NT2/D1 (cell line): ENCODE measurements around the gene TOM1L2.
"Not testable (repeated sequence)": the region's sequence is repeated elsewhere in the genome, so short reads cannot be mapped to it uniquely, and the experiment has no call there.

Experiments
- DNase-seq: peaks from one replicate; pipeline ENCODE4 v3.0.0-alpha.2; 2011; ENCODE audit warnings: low read depth, low spot score
- H3K27me3 ChIP-seq: 2 replicates; pipeline ENCODE4 v1.6.0; 2011; ENCODE audit warnings: mild to moderate bottlenecking; ENCODE audit not compliant: insufficient read length, insufficient read depth
- H3K36me3 ChIP-seq: 2 replicates; pipeline ENCODE4 v1.6.1; 2011; ENCODE audit warnings: mild to moderate bottlenecking, low read length, mixed read lengths; ENCODE audit not compliant: insufficient read depth, insufficient read length
- H3K4me1 ChIP-seq: 2 replicates; pipeline ENCODE4 v1.5.1; 2011; ENCODE audit not compliant: insufficient read depth, insufficient read length
- H3K4me3 ChIP-seq: 2 replicates; pipeline ENCODE4 v1.5.1; 2011; ENCODE audit warnings: low read depth; ENCODE audit not compliant: insufficient read length
- H3K9ac ChIP-seq: 2 replicates; pipeline ENCODE4 v1.6.0; 2011; ENCODE audit warnings: low read depth; ENCODE audit not compliant: insufficient read length
- H3K9me3 ChIP-seq: 2 replicates; pipeline ENCODE4 v1.5.1; 2011; ENCODE audit warnings: mild to moderate bottlenecking, low read length; ENCODE audit not compliant: insufficient read depth
- SUZ12 ChIP-seq: IDR thresholded peaks from 2 replicates; pipeline ENCODE4 v1.6.1; 2011; ENCODE audit not compliant: insufficient read length, insufficient read depth; ENCODE audit errors: extremely low read depth
- YY1 ChIP-seq: IDR thresholded peaks from 2 replicates; pipeline ENCODE4 v1.6.1; 2011; ENCODE audit not compliant: insufficient read length, insufficient read depth
- ZNF274 ChIP-seq: IDR thresholded peaks from 2 replicates; pipeline ENCODE4 v1.6.1; 2011; ENCODE audit warnings: mild to moderate bottlenecking, low read depth, low read length

TOM1L2 gene

GRCh38 chr17:17943281-17943984 lies 28.8 kb downstream of the TOM1L2 start:
- no peak for DNase-seq
- Histone ChIP-seq H3K4me1 (no peaks in the 10 kb centered on the region), H3K36me3 (no peaks in the 10 kb centered on the region), H3K9me3 (no peaks in the 10 kb centered on the region), H3K9ac (no peak overlapping the region), H3K4me3 (no peak overlapping the region), H3K27me3 (no peaks in the 10 kb centered on the region)
- TF ChIP-seq ZNF274 (no peak), YY1 (no peak), SUZ12 (no peak)

GRCh38 chr17:17942846-17943245 lies 29.4 kb downstream of the TOM1L2 start:
- no peak for DNase-seq
- Histone ChIP-seq H3K36me3 (no peaks in the 10 kb centered on the region), H3K27me3 (no peaks in the 10 kb centered on the region), H3K9ac (no peak overlapping the region), H3K9me3 (no peaks in the 10 kb centered on the region), H3K4me3 (no peak overlapping the region), H3K4me1 (no peaks in the 10 kb centered on the region)
- TF ChIP-seq SUZ12 (no peak), YY1 (no peak), ZNF274 (no peak)

GRCh38 chr17:17941015-17941414 lies 31.2 kb downstream of the TOM1L2 start:
- no peaks in the 10 kb centered on the region for H3K4me1 ChIP-seq
- no peak overlapping the region for H3K9ac ChIP-seq

DNA sequence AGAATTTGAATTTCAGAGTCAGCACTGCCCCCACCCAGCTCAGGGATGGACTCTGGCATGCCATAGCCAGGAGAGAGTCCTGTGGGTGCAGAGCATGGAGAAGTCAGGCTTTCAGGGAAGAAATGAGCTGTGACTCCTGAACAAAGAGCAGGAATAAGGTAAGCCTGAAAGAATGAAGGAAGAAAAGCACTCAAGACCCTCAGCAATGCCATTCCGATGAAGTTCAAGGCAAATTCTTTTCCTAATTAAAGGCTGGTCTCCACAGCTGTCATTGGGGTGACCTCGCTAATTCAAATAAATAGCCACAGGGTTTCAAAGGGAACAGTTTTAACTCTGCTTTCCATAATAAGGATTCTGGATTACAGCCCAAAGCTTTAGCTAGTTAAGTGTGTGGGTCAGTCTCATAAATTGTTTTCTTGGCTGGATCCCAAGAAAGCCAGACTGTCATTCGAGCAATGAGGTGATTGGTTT lies 31.7 kb downstream of the TOM1L2 start:
- TF ChIP-seq YY1, result no peak
- no peak for TF ChIP-seq SUZ12
- TF ChIP-seq ZNF274, result no peak
- DNase-seq, result no peak
- H3K36me3 ChIP-seq, result no peaks in the 10 kb centered on the region
- no peaks in the 10 kb centered on the region for H3K4me1 ChIP-seq
- H3K27me3 ChIP-seq, result no peaks in the 10 kb centered on the region
- H3K9me3 ChIP-seq, result no peaks in the 10 kb centered on the region
- H3K4me3 ChIP-seq, result no peak overlapping the region
- H3K9ac ChIP-seq, result no peak overlapping the region

More at GRCh38 chr17:17941015-17941414, 31.2 kb downstream of the TOM1L2 start:
- Histone ChIP-seq H3K9me3 (no peaks in the 10 kb centered on the region), H3K36me3 (no peaks in the 10 kb centered on the region), H3K27me3 (no peaks in the 10 kb centered on the region), H3K4me3 (no peak overlapping the region)
- no peak for DNase-seq
- TF ChIP-seq SUZ12, result no peak
- no peak for TF ChIP-seq YY1
- no peak for TF ChIP-seq ZNF274

DNA sequence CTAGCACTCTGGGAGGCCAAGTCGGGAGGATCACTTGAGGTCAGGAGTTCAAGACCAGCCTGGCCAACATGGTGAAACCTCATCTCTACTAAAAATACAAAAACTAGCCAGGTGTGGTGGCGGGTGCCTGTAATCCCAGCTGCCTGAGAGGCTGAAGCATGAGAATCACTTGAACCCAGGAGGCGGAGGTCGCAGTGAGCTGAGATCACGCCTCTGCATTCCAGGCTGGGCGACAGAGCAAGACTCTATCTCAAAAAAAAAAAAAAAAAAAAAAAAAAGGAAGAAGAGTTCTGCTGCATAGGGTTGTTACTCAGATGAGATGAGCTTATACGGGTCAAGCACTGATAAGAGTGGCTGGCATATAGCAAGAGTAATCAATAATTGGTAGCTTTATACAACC lies 32.3 kb downstream of the TOM1L2 start:
- not testable (repeated sequence) for H3K27me3 ChIP-seq, H3K4me3 ChIP-seq, H3K4me1 ChIP-seq, H3K9ac ChIP-seq, H3K9me3 ChIP-seq, DNase-seq, H3K36me3 ChIP-seq

DNA sequence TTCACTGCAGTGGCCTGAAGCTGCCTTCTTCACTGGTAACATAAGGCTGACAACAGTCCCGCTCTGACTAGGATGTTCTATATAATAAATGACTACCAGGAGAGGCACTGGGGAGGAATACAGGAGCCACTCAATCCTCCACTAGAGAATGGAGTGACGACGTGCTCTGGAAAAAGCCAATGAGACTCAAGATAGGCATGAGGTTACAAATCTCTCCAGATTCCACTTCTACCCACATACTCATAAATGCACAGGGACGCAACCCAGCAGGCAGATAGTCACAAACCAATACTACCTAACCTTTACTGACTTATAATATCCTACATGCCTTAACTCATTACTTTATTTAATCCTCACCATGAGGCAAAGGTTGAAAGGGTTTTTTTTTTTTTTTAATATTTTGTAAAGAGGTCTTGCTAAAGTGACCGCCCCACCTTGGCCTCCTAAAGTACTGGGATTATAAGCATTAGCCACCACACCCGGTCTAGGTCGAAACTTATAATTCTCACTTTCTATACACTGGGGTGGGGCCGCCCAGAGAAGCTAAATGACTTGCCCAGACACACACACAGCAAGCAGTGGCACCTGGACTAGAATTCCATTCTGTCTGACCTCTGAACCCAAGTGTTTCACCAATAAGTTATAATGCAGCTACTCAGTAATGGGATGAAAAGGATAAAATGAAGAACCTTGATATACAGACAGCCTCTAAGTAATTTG lies 33.7 kb downstream of the TOM1L2 start:
- no peak for DNase-seq
- TF ChIP-seq SUZ12 (no peak), YY1 (no peak), ZNF274 (no peak)
- no peaks in the 10 kb centered on the region for H3K4me1 ChIP-seq

DNA sequence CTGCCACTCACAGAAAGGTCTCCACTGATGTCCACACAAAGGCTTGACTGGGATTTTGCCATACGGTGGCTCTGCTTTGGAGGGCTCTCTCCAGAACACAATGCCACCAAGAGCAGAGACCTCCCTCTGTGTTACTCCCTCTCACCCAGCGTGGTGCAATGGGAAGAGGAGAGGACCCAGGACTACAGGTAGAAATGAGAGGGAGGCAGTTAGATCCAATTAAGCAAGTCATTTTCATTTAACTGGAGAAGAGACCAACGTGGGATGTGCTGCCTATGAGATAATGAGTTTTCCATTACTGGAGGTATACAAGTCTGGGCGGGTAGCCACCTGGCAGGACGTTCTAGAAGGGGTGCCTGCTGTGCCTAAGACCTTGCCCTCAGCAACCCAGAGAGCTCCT lies 34.2 kb downstream of the TOM1L2 start:
- Histone ChIP-seq H3K27me3 (no peaks in the 10 kb centered on the region), H3K9ac (no peak overlapping the region), H3K9me3 (no peaks in the 10 kb centered on the region), H3K36me3 (no peaks in the 10 kb centered on the region), H3K4me3 (no peak overlapping the region), H3K4me1 (no peaks in the 10 kb centered on the region)
- DNase-seq, result no peak
- no peak for TF ChIP-seq SUZ12
- TF ChIP-seq ZNF274, result no peak
- TF ChIP-seq YY1, result no peak

More for the DNA sequence above, 33.7 kb downstream of the TOM1L2 start:
- Histone ChIP-seq H3K9ac (no peak overlapping the region), H3K4me3 (no peak overlapping the region), H3K27me3 (no peaks in the 10 kb centered on the region), H3K36me3 (no peaks in the 10 kb centered on the region), H3K9me3 (no peaks in the 10 kb centered on the region)
